Ovary (tissue), 3 donors: Measurements from ENCODE around the gene CNP.

Experiments used
- EP300 ChIP-seq: sonication (generic); formaldehyde crosslinking; IDR thresholded peaks from one replicate; pipeline ENCODE4 v1.6.1; 2017; ENCODE audit warnings: antibody characterized with exemption
- POLR2A ChIP-seq: fragments of 450-650 bp; IDR thresholded peaks from one replicate; pipeline ENCODE4 v1.6.1; 2017; ENCODE audit warnings: antibody characterized with exemption, mild to moderate bottlenecking, moderate library complexity
- TF ChIP-seq, protein P1 (sequence below), 3 donors: fragments of 450-650 bp in 2 of 3; fragments of 200-600 bp in 1 of 3; IDR thresholded peaks; one replicate each; pipeline versions ENCODE4 v1.5.1 to v1.8.0; 2016 to 2022; ENCODE audit warnings: antibody characterized with exemption in 3 of 3, mild to moderate bottlenecking in 1 of 3
- donor health status: DM: no; HTN: no; CAD: no.

GRCh38 chr17:41917192-41917591, 49.4 kb upstream of the CNP start:
- TF ChIP-seq, protein P1, sequence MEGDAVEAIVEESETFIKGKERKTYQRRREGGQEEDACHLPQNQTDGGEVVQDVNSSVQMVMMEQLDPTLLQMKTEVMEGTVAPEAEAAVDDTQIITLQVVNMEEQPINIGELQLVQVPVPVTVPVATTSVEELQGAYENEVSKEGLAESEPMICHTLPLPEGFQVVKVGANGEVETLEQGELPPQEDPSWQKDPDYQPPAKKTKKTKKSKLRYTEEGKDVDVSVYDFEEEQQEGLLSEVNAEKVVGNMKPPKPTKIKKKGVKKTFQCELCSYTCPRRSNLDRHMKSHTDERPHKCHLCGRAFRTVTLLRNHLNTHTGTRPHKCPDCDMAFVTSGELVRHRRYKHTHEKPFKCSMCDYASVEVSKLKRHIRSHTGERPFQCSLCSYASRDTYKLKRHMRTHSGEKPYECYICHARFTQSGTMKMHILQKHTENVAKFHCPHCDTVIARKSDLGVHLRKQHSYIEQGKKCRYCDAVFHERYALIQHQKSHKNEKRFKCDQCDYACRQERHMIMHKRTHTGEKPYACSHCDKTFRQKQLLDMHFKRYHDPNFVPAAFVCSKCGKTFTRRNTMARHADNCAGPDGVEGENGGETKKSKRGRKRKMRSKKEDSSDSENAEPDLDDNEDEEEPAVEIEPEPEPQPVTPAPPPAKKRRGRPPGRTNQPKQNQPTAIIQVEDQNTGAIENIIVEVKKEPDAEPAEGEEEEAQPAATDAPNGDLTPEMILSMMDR (IDR thresholded peaks at IDR 0.05), result no peak
- no peak for TF ChIP-seq POLR2A
- no peak for TF ChIP-seq EP300
